ENCODE results near the gene FGF1.

Gene FGF1

DNA sequence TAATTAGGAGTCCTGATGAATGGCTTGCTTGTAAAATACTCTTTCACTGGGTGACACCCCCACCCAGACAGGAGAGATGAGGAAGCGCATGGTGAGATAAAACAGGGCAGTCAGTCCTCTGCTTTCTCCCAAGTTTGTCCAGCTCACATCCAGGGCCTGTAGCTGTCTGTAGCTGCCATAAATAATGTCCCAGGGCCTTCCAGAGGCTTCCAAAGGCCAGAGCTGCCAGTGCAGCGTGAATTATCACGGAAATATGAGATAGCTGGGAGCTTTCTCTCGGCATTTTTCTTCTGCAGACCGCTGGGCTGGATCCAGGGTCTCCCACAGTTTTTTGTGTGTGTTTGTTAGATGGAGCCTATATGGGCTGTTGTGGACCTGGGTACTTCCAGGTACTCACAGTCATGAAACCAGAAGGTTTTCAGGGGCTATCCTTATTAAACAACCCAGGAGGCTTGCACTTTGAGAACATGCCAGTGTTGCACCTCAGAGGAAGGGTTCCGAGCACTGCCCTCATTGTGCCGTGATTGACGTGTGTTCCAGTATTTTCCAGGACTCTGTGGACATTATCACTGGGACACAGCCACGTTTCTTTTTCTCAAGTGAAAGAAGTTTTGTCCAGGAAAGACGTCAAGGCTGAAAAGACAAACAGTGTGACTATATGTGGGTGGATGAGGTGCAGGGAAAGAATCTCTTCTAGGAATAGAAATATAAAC, 117.5 kb downstream of the FGF1 start:
- DNase-seq: no peak

- DNase-seq: no peak
These were observed 124.3 kb downstream of the FGF1 start for GRCh38 chr5:142561486-142562097.

DNA sequence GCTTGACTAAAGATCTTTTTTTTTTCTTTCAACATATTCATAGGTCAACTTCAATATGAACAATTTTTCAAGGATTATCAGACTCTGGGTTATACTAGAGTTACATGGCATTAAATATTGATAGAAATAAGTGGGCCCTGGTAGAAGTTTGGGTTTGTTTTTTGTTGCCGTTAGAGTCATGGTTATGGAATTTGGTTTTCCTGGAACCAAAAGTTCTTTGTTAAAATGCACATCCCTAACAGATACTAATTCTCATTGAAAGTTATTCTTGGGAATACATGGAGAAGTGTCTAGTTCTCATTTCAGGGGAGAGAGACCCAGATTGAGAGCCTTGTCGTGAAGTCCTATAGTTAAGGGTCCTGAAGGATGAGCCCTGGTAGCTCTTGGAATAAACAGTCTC, 124.9 kb downstream of the FGF1 start:
- no peak for DNase-seq

- no peak for DNase-seq
These were observed 133.8 kb downstream of the FGF1 start for GRCh38 chr5:142552107-142552506.

GRCh38 chr5:142551338-142552067, 134.4 kb downstream of the FGF1 start:
- DNase-seq: peak; percentile 29

DNA sequence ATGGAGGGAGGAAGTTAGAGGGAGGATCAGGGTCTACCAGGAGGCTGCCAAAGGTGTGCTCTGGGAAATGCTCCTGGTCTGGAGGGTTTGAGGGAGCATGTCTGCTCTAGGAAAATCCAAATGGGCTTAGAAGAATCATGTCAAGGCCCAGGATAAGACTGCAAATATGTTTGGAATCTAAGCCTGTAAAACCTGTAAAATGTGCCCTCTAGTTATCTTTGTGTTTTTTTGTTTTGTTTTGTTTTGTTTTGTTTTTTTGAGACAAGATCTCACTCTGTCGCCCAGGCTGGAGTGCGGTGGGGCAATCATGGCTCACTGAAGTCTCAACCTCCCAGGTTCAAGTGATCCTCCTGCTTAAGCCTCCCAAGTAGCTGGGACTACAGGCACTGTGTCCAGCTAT, 135.4 kb downstream of the FGF1 start:
- DNase-seq: no peak

DNA sequence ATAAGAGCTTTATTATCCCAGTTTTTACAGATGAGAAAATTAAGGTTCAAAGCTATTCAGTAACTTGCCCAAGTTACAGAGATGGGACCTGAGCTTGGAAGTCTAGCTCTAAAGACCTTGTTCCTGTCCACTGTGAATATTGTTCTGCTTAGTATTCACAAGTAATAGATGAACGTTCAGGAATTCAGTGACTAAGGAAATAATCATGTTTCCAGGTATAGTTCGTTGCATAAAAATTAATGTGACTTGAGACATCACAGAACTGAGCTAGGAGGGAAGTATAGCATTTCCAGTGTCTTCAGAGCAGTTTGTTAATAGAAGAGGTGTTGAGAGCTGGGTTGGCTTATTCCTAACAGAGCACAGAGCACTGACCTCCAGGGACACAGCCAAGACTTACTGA, 136.1 kb downstream of the FGF1 start:
- DNase-seq: no peak

DNA sequence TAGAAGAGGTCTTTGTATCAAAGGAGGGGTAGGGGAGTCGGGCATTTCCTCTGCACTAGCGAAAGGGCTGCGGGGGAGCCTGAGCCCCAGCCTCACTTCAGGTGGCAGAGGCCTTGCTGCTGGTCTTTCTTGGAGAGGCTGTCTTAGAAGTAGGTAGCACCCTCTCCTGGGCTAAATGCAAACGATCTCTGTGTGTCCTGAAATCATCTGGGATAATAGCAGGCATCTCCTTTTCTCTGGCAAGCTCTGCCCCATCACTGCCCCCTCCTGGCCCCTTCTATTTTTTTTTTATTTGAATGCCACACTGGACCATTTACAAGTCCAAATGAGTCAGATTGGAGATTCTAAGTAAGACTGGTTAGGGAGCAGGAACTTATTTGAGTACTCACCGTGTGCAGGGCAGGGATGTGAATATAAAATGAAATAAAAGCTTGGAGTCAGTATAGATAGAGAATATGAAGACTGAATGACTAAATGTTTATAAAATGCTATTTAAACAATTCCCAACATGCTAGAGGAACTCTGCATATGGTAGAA, 137.1 kb downstream of the FGF1 start:
- DNase-seq: peak; percentile 83

DNA sequence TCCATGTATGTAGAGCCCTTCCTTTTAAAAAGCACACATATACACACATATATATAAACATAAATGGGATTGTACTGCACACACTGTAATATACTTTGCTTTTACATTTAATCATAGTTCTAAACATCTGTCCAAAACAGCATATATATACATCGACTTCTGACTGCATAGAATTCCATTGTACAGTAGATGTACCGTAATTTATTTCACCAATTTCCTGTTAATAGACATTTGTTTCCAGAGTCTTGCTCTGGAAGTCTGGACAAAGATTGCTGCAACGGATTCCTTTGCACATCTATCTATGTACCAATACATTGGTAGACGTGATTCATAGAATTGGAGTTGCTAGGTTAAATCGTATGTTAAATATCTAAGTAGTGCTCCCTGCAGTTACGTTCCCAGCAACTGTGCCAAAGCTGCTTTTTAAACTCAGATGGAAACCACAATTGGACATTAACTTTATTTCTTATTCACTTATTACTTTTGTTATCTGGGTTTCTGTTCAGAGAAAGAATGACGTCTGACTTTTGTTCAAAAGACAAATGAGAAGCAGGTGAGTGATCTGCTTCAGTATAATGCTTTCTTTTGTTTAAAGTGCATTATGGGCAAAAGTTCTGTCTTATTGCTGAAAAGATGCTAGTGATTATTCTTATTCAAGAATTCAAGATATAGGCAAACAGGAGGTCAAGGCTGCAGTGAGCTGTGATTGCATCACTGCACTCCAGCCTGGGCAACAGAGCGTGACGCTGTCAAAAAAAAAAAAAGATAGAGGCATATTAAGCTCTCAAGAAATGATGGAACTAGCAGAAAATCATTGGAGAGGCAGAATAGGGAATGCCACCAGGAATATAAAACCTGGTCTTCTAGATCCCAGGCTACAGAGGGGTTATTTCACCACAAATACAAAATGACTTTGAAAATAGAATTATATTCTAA, 138.2 kb downstream of the FGF1 start:
- DNase-seq: no peak

DNA sequence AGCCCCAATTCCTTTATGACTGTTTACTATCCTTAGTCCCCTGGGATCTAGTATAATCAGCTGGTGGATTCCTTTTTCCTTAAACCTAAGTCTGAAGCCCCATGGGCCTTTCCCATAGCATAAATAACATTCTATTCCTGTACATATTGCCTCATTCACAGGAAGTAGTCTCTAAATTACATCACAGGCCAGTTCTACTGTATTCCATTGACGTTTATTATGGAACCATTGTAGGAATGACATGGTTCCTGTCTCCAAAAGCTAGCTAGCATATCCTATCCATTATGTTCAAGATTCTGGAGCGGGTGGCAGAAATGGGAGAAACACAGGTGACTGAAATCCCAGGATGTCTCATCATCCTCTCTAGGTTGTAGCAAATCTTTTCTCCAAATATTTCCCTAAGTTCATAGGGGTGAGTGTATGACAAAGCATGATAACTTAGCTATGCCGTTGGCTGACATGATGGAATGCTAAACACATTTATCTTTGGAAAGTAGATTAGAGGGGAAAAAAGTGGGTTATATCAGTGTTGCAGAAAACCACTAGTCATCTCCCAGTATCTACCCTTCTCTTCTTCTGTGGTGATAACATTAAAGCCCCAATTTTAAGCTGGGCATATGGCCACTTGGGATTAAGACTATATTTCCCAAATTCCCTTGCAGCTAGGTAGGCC, 140.1 kb downstream of the FGF1 start:
- no peak for DNase-seq

- no peak for DNase-seq
These were observed 140.8 kb downstream of the FGF1 start for GRCh38 chr5:142544946-142545649.

GRCh38 chr5:142544071-142544753, 141.7 kb downstream of the FGF1 start:
- no peak for DNase-seq

- DNase-seq: no peak
These were observed 143.0 kb downstream of the FGF1 start for GRCh38 chr5:142542906-142543305.

All from NCI-H510A treated with DMSO at 0.1 percent for 48 hours (cell line).